Muscle of leg (tissue), 11 donors: ENCODE data around the gene MED16. TPM values are rescaled to one million over a fixed set of nuclear protein-coding genes. Genes with fewer than 3 reads are reported as not detected.
A peak's percentile ranks its signal among the peaks of the same experiment; 100 is the strongest.

Experiments
- DNase-seq: peaks from one replicate; pipeline ENCODE4 v3.0.0; 2013
- H3K27ac ChIP-seq: one replicate; pipeline ENCODE4 v1.5.1; 2013; ENCODE audit warnings: mild to moderate bottlenecking, low read length, control low read depth
- H3K27me3 ChIP-seq: one replicate; pipeline ENCODE4 v1.6.1; 2013; ENCODE audit warnings: low read length; ENCODE audit not compliant: control insufficient read depth, insufficient read depth
- H3K36me3 ChIP-seq: one replicate; pipeline ENCODE4 v1.6.1; 2013; ENCODE audit warnings: low read length; ENCODE audit not compliant: control insufficient read depth, insufficient read depth
- H3K4me1 ChIP-seq: one replicate; pipeline ENCODE4 v1.6.1; 2013; ENCODE audit warnings: low read length; ENCODE audit not compliant: control insufficient read depth, insufficient read depth
- H3K4me3 ChIP-seq: one replicate; pipeline ENCODE4 v1.5.1; 2013; ENCODE audit warnings: low read length, control low read depth
- H3K9me3 ChIP-seq: replicated peaks from 2 replicates; pipeline ENCODE4 v1.6.1; 2013; ENCODE audit warnings: low read depth, low read length; ENCODE audit not compliant: control insufficient read depth
- WGBS: methylation state at CpG from one replicate; pipeline ENCODE4 v1.1.5; 2013; ENCODE audit warnings: missing lambda C conversion rate; ENCODE audit not compliant: insufficient coverage; 5-methylcytosine and 5-hydroxymethylcytosine counted together
- polyA plus RNA-seq, 8 donors: library from polyadenylated mRNA; unstranded; fragments of 120-200 nt; gene quantifications; one replicate each; pipeline versions ENCODE4 v1.2.1 to v1.2.3, GENCODE V29; 2013; ENCODE audit warnings: inconsistent platforms in 1 of 8, low replicate concordance in 1 of 8; ENCODE audit not compliant: insufficient read length in 8 of 8, insufficient read depth in 1 of 8
- total RNA-seq: library from RNA; stranded (reverse); fragments of 120-200 nt; gene quantifications from one replicate; pipeline ENCODE4 v1.2.4, GENCODE V29; 2013

Gene MED16
- total and polyA plus RNA-seq, 9 donors = 11.6 to 48.1 (median 37.7) TPM

- no peak overlapping the region for H3K4me3 ChIP-seq
- H3K9me3 ChIP-seq = no peaks in the 10 kb centered on the region
- no peak overlapping the region for H3K27ac ChIP-seq
- H3K36me3 ChIP-seq = no peaks in the 10 kb centered on the region
- H3K4me1 ChIP-seq = peaks cover 36% of the 10 kb centered on the region
- no peak for DNase-seq
- peaks cover 62% of the 10 kb centered on the region for H3K27me3 ChIP-seq
- under 1% methylated on average over 43 of the region's 58 CpGs for WGBS
Measured at GRCh38 chr19:918481-919198, 25.7 kb upstream of the MED16 start.

- H3K4me3 ChIP-seq = no peak overlapping the region
- peaks cover 36% of the 10 kb centered on the region for H3K4me1 ChIP-seq
- H3K27me3 ChIP-seq = peaks cover 62% of the 10 kb centered on the region
Measured at GRCh38 chr19:918152-918437, 25.1 kb upstream of the MED16 start.

GRCh38 chr19:917323-918151 lies 24.6 kb upstream of the MED16 start, which contains the start of gene KISS1R:
KISS1R (plus strand) TSS chr19:917333; CDS start chr19:917503, 170 bp downstream.
- Histone ChIP-seq H3K4me1 (peaks cover 32% of the 10 kb centered on the region), H3K36me3 (no peaks in the 10 kb centered on the region), H3K27ac (no peak within 1 kb of the TSS), H3K4me3 (no peak within 1 kb of the TSS), H3K27me3 (peaks cover 62% of the 10 kb centered on the region), H3K9me3 (no peaks in the 10 kb centered on the region)
- no peak for DNase-seq
- WGBS = under 1% methylated on average over 86 of the region's 87 CpGs

More at GRCh38 chr19:918152-918437, 25.1 kb upstream of the MED16 start:
- H3K36me3 ChIP-seq = no peaks in the 10 kb centered on the region
- 0% methylated on average over 7 of the region's 12 CpGs for WGBS
- H3K9me3 ChIP-seq = no peaks in the 10 kb centered on the region
- no peak overlapping the region for H3K27ac ChIP-seq
- no peak for DNase-seq

- Histone ChIP-seq H3K36me3 (no peaks in the 10 kb centered on the region), H3K4me3 (no peak overlapping the region), H3K27me3 (peaks cover 62% of the 10 kb centered on the region), H3K4me1 (peaks cover 30% of the 10 kb centered on the region), H3K27ac (no peak overlapping the region), H3K9me3 (no peaks in the 10 kb centered on the region)
- no peak for DNase-seq
- 7% methylated on average over 24 of the region's 35 CpGs for WGBS
Measured at GRCh38 chr19:916645-917322, 23.8 kb upstream of the MED16 start.

- Histone ChIP-seq H3K27me3 (peaks cover 30% of the 10 kb centered on the region), H3K4me3 (peak within 1 kb of the TSS; percentile 94), H3K36me3 (no peaks in the 10 kb centered on the region), H3K27ac (peak within 1 kb of the TSS; percentile 89), H3K4me1 (peaks cover 21% of the 10 kb centered on the region), H3K9me3 (no peaks in the 10 kb centered on the region)
- peak; percentile 89 for DNase-seq
- under 1% methylated on average over 63 of the region's 76 CpGs for WGBS
Measured at GRCh38 chr19:913080-913748, 20.2 kb upstream of the MED16 start, which contains the start of gene R3HDM4. R3HDM4 (minus strand) TSS chr19:913219; CDS start chr19:913157, 62 bp downstream.

- peaks cover 13% of the 10 kb centered on the region for H3K4me1 ChIP-seq
- H3K4me3 ChIP-seq = peak overlapping the region; percentile 81
- H3K27ac ChIP-seq = no peak overlapping the region
- WGBS = under 1% methylated on average over 29 of the region's 69 CpGs
- peak; percentile 55 for DNase-seq
- H3K36me3 ChIP-seq = no peaks in the 10 kb centered on the region
- peaks cover 23% of the 10 kb centered on the region for H3K27me3 ChIP-seq
- H3K9me3 ChIP-seq = no peaks in the 10 kb centered on the region
Measured at GRCh38 chr19:912181-913079, 19.4 kb upstream of the MED16 start.

- Histone ChIP-seq H3K36me3 (no peaks in the 10 kb centered on the region), H3K9me3 (no peaks in the 10 kb centered on the region), H3K4me1 (peaks cover 8% of the 10 kb centered on the region), H3K4me3 (no peak overlapping the region), H3K27me3 (peaks cover 13% of the 10 kb centered on the region), H3K27ac (no peak overlapping the region)
- no peak for DNase-seq
- 79% methylated on average over 33 of the region's 54 CpGs for WGBS
Measured at GRCh38 chr19:911197-912033, 18.4 kb upstream of the MED16 start.

GRCh38 chr19:907183-907853 lies 14.3 kb upstream of the MED16 start:
- peaks cover 2% of the 10 kb centered on the region for H3K36me3 ChIP-seq
- no peak overlapping the region for H3K4me3 ChIP-seq
- H3K27ac ChIP-seq = no peak overlapping the region
- no peaks in the 10 kb centered on the region for H3K27me3 ChIP-seq
- DNase-seq = no peak
- peaks cover 10% of the 10 kb centered on the region for H3K4me1 ChIP-seq
- WGBS = 80% methylated on average over 6 of the region's 14 CpGs
- H3K9me3 ChIP-seq = no peaks in the 10 kb centered on the region
